HL-60/S4 treated with phorbol 12-myristate 13-acetate at 8.2 ng/mL for 4 days and 3 days (cell line): ENCODE results near the gene IL22RA1.

Source experiments
- in situ Hi-C: fragments of 300-500 bp; cut with MboI; formaldehyde crosslinking; loops from 2 replicates; pipeline ENCODE4 v1.15.0; 2022; ENCODE audit warnings: low sequenced_read_pairs

IL22RA1 gene

DNA sequence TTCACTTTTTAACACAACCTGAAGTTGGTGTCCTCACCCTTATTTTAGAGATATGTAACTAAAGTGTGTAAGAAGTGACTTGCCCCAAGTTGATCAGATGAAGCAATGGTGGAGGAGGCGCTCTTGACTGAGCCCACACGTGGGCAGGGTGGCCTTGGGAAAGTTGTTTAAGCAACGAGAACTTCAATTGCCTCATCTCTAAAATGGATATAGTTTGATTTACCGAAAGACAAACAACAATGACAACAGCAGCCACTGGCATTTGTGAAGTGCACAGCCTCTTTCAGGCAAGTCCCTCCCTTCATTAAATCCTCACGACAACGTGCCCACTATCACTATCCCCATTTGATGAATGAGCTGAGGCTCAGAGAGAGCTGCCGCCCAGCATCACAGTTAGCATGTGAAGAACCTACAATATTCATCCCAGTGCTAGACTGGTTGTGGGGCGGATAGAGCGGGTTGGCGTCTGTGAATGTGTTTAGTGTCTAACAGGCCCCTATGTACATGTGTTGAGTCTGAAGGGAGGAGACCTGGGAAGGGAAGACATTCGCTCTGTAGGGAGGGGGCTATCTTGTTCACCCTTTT lies 3.0 kb downstream of the IL22RA1 start:
- in situ Hi-C loops, result no loop called here

GRCh38 chr1:24139222-24139489 lies 3.8 kb downstream of the IL22RA1 start:
- in situ Hi-C loops, result no loop called here

DNA sequence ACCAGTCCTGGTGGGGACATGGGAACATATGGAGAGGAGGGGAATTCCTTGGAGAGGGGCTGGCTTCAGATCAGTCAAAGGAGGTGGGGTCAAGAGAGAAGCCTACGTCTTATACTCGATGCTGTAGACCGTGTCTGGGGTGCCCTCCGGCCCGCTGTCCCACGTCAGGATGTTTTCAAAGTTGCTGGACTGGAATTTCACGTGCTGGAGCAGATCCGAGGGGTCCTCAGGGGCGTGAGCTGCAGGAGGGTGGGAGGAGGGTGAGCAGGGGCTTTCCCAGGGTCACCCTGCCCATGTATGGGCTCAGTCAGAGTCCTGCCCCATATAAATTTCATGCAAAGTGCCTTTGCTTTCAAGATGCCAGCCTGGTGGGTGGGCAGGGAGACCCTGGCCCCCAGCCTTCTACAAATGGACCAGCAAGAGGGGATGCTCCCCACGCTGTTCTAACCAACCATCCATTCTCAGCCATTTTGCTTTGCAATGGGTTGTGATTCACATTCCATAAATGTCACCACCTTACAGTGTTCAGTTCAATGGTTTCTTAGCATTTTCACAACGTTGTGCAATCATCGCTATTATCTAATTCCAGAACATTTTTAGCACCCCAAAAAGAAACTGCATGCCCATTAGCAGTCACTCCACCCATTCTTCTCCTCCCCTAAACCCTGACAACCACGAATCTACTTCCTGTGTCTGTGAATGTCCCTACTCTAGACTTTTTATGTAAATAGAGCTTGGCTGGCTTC lies 4.3 kb downstream of the IL22RA1 start:
- in situ Hi-C loops, result no loop called here

DNA sequence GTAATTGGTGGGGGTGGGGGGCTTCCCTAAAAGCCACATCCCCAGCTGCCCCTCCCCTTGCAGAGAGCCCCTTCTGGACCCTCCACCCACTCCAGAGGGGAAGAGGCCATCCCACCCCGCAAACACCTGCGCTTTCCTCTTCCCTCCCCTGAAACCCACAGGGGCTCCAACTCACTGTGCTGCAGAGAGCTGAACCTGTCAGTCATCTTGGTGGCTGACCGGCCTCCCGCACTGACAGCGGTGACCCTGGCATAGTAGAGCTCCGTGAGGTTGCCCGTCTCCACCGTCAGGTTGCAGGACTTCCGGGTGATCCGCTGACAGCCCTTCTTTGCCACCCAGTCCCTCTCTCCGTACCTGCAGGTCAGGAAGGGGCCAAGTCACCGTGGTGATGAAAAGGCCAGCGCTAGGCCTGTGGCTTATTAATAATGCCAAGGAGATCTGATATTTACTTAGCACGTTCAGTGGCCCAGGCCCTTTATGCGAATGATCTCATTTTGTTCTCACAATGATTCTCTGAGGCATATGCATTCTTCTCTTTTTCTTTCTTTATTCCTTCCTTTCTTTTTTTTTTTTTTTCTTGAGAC lies 5.9 kb downstream of the IL22RA1 start:
- in situ Hi-C loops, result no loop called here

- in situ Hi-C loops, result no loop called here
Measured at GRCh38 chr1:24134376-24134775, 8.6 kb downstream of the IL22RA1 start.

DNA sequence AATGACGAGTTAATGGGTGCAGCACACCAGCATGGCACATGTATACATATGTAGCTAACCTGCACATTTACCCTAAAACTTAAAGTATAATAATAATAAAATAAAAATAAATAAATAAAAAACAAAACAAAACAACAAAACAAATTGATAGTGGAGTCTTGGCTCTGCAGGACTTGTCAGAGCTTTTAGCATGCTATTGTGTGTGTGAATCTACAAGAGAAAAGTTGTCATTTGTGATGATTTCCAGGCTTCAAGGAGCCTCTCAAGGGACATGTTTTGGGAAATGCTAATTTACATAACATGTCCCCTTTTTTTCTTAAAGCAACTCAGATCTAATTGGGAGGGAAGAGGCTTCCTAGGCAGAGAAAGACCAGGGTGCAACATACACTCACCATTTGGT lies 9.1 kb downstream of the IL22RA1 start:
- in situ Hi-C loops, result no loop called here

DNA sequence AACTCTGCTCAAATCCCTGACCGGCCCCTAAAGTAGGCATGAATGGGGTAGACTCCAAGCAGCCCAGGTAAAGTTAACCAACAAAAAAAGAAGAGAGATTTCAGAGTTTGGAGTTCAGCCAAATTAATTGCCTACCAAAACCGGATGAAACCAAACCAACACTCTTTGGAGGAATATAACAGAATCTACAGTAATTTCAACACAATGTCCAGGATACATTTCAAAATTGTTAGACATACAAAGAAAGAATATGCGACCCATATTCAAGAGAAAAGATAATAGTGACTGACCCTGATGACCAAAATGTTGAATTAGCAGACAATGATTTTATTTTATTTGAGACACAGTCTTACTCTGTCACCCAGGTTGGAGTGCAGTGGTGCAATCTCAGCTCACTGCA lies 12.6 kb downstream of the IL22RA1 start:
- in situ Hi-C loops, result no loop called here

DNA sequence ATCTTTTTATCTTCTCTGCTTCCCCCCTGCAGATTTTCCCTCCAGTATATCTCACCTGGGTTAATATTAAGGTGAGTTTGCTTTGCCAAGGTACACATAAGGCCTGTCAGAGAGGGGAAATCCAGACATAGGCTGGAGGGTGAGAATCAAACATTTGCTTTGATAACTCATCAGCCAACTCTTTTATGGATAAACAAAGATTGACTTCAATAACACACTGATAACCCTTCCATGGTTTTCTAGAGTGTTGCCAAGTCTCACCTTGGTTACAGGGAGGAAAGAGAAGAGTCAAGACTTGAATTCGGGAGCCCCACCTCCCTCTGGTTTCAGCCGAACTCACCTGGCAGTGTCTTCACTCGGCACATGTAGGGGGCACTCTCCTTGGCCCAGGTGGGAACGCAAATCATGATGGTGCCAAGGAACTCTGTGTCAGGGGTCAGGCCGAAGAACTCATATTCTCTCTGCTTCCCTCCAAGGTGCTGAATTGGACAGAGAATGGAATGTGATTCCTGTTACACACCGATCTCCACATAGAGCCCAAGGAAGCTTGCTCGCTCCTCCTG lies 15.1 kb downstream of the IL22RA1 start:
- in situ Hi-C loops, result no loop called here

- in situ Hi-C loops, result no loop called here
Measured at GRCh38 chr1:24127134-24127800, 15.7 kb downstream of the IL22RA1 start.

DNA sequence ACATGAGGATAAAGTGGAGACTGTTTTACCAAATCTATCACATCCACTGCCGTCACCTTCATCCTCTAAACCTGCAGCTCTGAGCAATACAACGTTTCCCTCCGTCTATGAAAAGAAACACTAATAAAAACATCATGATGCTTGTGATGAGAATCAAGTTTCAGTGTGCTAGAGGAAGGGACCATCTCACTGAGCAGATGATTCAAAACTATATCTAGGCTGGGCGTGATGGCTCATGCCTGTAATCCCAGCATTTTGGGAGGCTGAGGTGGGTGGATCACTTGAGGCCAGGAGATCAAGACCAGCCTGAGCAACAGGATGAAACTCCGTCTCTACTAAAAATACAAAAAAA lies 16.3 kb downstream of the IL22RA1 start:
- in situ Hi-C loops, result no loop called here

- in situ Hi-C loops, result no loop called here
Measured at GRCh38 chr1:24126018-24126671, 16.8 kb downstream of the IL22RA1 start.

DNA sequence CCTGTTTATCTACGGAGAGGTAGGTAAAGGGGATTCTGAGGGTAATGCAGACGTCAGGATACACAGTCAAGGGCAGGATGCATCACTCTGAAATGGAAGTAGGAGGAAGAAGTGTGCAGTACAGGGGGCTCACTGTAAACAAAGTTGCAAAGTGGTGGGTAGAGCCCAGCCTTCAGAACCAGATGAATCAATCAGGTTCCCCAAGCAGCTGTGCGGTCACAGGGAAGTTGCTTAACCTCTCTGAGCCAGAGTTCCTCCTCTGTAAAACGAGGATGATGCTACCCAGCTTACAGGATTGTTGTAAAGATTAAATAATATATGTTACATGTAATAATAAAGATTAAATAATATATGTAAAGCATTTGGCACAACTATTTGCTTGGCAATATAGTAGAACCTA lies 17.5 kb downstream of the IL22RA1 start:
- in situ Hi-C loops, result no loop called here

DNA sequence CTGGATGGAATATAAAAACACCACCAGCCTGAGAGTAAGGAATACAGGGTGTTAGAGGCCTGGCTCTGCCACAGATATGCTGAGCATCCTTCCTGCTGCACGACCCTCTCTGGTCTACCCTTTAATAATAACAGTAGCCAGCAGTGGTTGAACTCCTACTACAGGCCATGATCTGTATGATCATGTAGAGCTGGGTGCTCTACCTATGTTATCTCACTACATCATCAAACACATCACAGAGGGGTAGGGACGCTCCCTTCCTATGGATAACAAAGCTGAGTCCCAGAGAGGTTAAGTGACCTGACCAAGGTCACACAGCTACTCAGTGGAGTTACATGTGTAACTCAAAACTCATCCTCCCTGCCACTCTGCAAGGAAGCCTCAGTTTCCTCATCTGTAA lies 18.0 kb downstream of the IL22RA1 start:
- in situ Hi-C loops, result no loop called here

- in situ Hi-C loops, result no loop called here
Measured at GRCh38 chr1:24123611-24124010, 19.3 kb downstream of the IL22RA1 start.

- in situ Hi-C loops, result no loop called here
Measured at GRCh38 chr1:24122776-24123175, 20.2 kb downstream of the IL22RA1 start.

DNA sequence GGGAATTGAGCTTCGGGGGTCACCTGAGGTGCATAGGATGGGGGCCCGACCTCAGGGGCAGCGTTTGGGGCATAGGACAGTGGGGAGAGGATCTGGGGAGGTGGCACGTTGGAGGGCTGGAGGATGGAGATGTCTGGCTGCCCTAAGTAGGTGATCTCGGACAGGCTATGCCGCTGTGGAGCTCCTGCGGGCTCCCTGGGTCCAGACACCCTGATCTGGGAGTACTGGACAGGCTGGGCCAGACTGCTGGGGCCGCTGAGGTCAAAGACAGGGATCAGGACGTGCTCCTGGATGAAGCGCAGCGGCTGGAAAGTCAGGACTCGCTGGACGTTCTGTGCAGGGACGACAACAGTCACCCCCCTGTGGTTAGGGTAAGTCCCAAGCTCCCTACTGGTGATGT lies 21.5 kb downstream of the IL22RA1 start:
- in situ Hi-C loops, result no loop called here

DNA sequence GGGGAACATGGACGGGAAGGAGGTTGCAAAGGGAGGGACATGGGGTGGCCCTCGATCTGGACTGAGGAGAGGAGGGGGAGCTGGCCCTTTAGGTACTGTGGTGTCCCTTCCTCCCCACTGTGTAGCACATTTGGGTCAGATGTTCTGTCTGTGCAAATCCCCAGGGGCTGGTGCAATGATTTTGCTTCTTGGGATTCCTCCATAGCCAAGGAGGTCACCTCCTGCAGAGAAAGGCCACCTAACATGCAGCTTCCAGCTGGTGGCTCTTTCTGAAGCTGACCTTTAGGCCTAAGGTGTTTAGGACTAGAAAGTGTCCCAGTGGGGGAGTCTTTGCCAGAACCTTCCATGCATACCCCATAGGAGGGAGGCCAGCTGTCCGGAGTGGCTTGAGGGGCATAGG lies 22.0 kb downstream of the IL22RA1 start:
- in situ Hi-C loops, result no loop called here

- in situ Hi-C loops, result no loop called here
Measured at GRCh38 chr1:24119859-24120756, 22.8 kb downstream of the IL22RA1 start.

- in situ Hi-C loops, result no loop called here
Measured at GRCh38 chr1:24119489-24119858, 23.5 kb downstream of the IL22RA1 start.

DNA sequence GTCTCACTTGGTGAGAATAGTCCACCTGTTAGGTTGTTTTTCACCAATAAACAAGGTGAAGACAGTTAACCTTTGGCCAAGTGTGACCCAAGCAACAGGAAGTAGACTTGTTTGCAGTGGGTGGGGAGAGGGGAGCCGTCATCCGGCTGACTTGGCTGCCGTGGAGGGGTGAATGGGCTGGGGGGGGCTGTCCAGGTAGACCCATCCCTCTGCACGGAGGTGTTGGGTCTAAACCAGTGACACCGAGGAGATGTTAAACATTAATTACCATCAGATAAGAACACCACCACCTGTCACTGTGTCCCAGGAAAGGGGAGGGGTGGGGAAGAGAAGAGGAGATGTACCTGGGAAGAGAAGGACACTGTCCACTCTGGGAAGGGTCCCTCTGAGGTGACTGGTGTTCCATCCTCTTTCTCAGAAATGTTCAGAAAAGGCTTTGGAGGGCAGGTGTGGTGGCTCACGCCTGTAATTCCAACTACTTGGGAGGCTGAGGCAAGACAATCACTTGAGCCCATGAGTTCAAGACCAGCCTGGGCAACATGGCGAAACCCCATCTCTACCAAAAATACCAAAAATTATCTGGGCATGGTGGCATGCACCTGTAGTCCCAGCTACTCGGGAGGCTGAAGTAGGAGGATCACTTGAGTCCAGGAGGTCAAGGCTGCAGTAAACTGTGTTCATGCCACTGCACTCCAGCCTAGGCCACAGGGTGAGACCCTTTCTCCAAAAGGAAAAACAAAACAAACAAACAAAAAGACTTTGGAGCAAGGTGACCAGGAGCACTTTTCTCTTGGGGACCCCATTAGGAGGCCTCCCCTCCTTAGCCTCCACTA lies 24.3 kb downstream of the IL22RA1 start:
- in situ Hi-C loops, result no loop called here
